Measurements from ENCODE around the gene TENM3. TPM values are rescaled to one million over a fixed set of nuclear protein-coding genes. Genes with fewer than 3 reads are reported as not detected.

TENM3 gene
- total and polyA plus RNA-seq, 2 of the 8 experiments (the other 6 are each of a cell fraction or from before 2014, with no cell fraction given), result 36.9 to 69.3 TPM

DNA sequence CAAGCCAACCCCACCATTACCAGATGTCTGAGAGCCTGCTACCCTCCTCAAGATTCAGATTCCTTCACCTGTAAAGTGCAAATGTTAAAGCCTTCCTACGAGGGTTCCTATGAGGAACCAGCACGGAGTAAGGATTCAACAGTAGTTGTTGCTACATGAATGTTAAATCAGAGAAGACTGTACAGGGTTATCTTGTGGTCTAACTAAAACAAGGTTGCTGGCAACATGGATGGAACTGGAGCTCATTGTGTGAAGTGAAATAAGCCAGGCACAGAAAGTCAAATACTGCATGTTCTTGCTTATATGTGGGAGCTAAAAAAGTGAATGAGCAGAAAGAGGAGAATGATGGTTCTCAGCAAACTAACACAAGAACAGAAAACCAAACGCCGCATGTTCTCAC lies 435.4 kb downstream of the TENM3 start:
- peak; percentile 28 for FAIRE-seq
- Histone ChIP-seq H2BK120ac (replicated peaks; ENCODE audit: low read depth, low read length) (no peak overlapping the region), H2BK5ac (ENCODE audit: low read depth, low read length) (no peak overlapping the region), H4K8ac (ENCODE audit: extremely low read depth, insufficient read depth, low read length) (no peak overlapping the region), H3K56ac (replicated peaks; ENCODE audit: insufficient read length, low read depth, low read length) (no peak overlapping the region), H2BK12ac (ENCODE audit: low read depth, low read length) (no peak overlapping the region), H3K4me3 (ENCODE audit: extremely low read depth in 1 of 4, insufficient read depth in 2 of 4, low read depth in 3 of 4, low read length in 4 of 4) (no peak overlapping the region), H4K5ac (ENCODE audit: insufficient read length, low read depth, low read length) (no peak overlapping the region), H3K27ac (ENCODE audit: low read depth, low read length) (no peak overlapping the region), H3K4me2 (ENCODE audit: insufficient read depth in 1 of 2, low read depth in 2 of 2, low read length in 2 of 2) (no peak overlapping the region), H3K27me3 (replicated peaks in 1 of 4; ENCODE audit: control insufficient read depth in 3 of 4, extremely low read depth in 1 of 4, insufficient read depth in 3 of 4, low read length in 3 of 4) (no peaks in the 10 kb centered on the region), H2AFZ (ENCODE audit: low read length) (no peak overlapping the region), H3K4ac (replicated peaks; ENCODE audit: insufficient read length, low read depth, low read length) (no peak overlapping the region), H3K23ac (ENCODE audit: insufficient read length) (no peak overlapping the region), H3K9ac (replicated peaks in 1 of 4; ENCODE audit: extremely low read depth in 1 of 4, low read depth in 3 of 4, low read length in 3 of 4) (no peak overlapping the region), H3K9me3 (ENCODE audit: insufficient read depth in 2 of 2, low read depth in 1 of 2, low read length in 1 of 2) (no peaks in the 10 kb centered on the region), H3K18ac (ENCODE audit: extremely low read depth, low read length) (no peak overlapping the region), H3K79me2 (ENCODE audit: control insufficient read depth in 1 of 2, insufficient read depth in 2 of 2, low read length in 2 of 2) (no peaks in the 10 kb centered on the region), H3K4me1 (replicated peaks in 1 of 4; ENCODE audit: control insufficient read depth in 3 of 4, insufficient read depth in 4 of 4, low read length in 3 of 4) (no peaks in the 10 kb centered on the region; a peak in 1 of 7 replicates), H3K36me3 (ENCODE audit: control insufficient read depth in 2 of 4, insufficient read depth in 4 of 4, low read length in 3 of 4) (peaks cover 4 to 22% (median 7%) of the 10 kb centered on the region in 4 experiments; a peak in 4 of 8 replicates), H3K14ac (ENCODE audit: insufficient read length) (no peak overlapping the region), H2BK15ac (ENCODE audit: low read length) (no peak overlapping the region), H2AK5ac (ENCODE audit: low read depth, low read length) (no peak overlapping the region), H4K91ac (replicated peaks; ENCODE audit: insufficient read length, low read length) (no peak overlapping the region), H3K79me1 (ENCODE audit: low read depth, low read length) (no peaks in the 10 kb centered on the region), H3K23me2 (ENCODE audit: low read depth, low read length) (no peaks in the 10 kb centered on the region), H2BK20ac (ENCODE audit: low read length) (no peak overlapping the region), H4K20me1 (replicated peaks in 1 of 2; ENCODE audit: control insufficient read depth in 1 of 2, insufficient read depth in 2 of 2, low read length in 2 of 2) (peaks cover 0 to 2% of the 10 kb centered on the region in 2 experiments)
- ChIA-PET CTCF (ENCODE audit: partially characterized antibody) (interaction anchor here (1.6 kb wide), 1 partner anchor 37 kb away, joined by 3 read pairs; no protein-coding TSS in a partner anchor), POLR2A (ENCODE audit: partially characterized antibody) (interaction anchor here (0.6 kb wide), 1 partner anchor 722 kb away, joined by 3 read pairs; no protein-coding TSS in a partner anchor)
- WGBS, 2 experiments (ENCODE audit: extremely low coverage in 1 of 2, insufficient coverage in 1 of 2, insufficient read length in 1 of 2, insufficient replicate concordance in 2 of 2, low coverage in 1 of 2, low lambda C conversion rate in 2 of 2, missing lambda C conversion rate in 1 of 2), result 92% methylated on average over 4 of the region's 4 CpGs; no CpG with 5 or more reads in 1 of the 2 experiments
- no peak for DNase-seq (ENCODE audit: low read depth in 1 of 2, low spot score in 2 of 2)
- TF ChIP-seq CBX8 (IDR thresholded peaks at IDR 0.05; ENCODE audit: borderline replicate concordance, low read depth, low read length), result no peak
- TF ChIP-seq CHD1 (IDR thresholded peaks at IDR 0.05; ENCODE audit: low read depth, low read length), result no peak
- TF ChIP-seq, protein P1, sequence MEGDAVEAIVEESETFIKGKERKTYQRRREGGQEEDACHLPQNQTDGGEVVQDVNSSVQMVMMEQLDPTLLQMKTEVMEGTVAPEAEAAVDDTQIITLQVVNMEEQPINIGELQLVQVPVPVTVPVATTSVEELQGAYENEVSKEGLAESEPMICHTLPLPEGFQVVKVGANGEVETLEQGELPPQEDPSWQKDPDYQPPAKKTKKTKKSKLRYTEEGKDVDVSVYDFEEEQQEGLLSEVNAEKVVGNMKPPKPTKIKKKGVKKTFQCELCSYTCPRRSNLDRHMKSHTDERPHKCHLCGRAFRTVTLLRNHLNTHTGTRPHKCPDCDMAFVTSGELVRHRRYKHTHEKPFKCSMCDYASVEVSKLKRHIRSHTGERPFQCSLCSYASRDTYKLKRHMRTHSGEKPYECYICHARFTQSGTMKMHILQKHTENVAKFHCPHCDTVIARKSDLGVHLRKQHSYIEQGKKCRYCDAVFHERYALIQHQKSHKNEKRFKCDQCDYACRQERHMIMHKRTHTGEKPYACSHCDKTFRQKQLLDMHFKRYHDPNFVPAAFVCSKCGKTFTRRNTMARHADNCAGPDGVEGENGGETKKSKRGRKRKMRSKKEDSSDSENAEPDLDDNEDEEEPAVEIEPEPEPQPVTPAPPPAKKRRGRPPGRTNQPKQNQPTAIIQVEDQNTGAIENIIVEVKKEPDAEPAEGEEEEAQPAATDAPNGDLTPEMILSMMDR (IDR thresholded peaks at IDR 0.05; ENCODE audit: control extremely low read depth in 1 of 3, insufficient read depth in 1 of 3, low read depth in 1 of 3, low read length in 3 of 3), result no peak
- no peak for TF ChIP-seq YY1 (IDR thresholded peaks at IDR 0.05; ENCODE audit: low read depth, low read length)
- TF ChIP-seq, protein P2, sequence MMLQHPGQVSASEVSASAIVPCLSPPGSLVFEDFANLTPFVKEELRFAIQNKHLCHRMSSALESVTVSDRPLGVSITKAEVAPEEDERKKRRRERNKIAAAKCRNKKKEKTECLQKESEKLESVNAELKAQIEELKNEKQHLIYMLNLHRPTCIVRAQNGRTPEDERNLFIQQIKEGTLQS (IDR thresholded peaks at IDR 0.05; ENCODE audit: insufficient read depth, low read depth, low read length), result no peak
- TF ChIP-seq CHD2 (IDR thresholded peaks at IDR 0.05; ENCODE audit: low read length), result no peak
- no peak for TF ChIP-seq SRF (IDR thresholded peaks at IDR 0.05; ENCODE audit: low read depth, low read length)
- TF ChIP-seq SP4 (IDR thresholded peaks at IDR 0.05; ENCODE audit: low read length), result no peak
- TF ChIP-seq BRCA1 (IDR thresholded peaks at IDR 0.05; ENCODE audit: low read depth, low read length), result no peak
- no peak for TF ChIP-seq KDM1A (IDR thresholded peaks at IDR 0.05; ENCODE audit: borderline replicate concordance, low read length)
- no peak for TF ChIP-seq JUN (IDR thresholded peaks at IDR 0.05; ENCODE audit: low read depth, low read length)
- no peak for TF ChIP-seq JUND (IDR thresholded peaks at IDR 0.05; ENCODE audit: low read length)
